GM21619 (cell line): ENCODE data around the gene AREL1.
"Not testable (repeated sequence)": the region's sequence is repeated elsewhere in the genome, so short reads cannot be mapped to it uniquely, and the experiment has no call there.

ENCODE experiments used
- ATAC-seq: cut with Tn5 transposase; IDR thresholded peaks from one replicate; pipeline ENCODE4 v1.9.1; 2021; ENCODE audit not compliant: unreplicated experiment

The AREL1 gene

GRCh38 chr14:74712499-74713394, at the start of gene AREL1, which contains the start of gene FCF1:
Gene AREL1, minus strand, starts transcription at chr14:74713080. Its CDS starts 27,465 bp downstream, at chr14:74685615.
Gene FCF1, plus strand, starts transcription at chr14:74713144. Its CDS starts 54 bp downstream, at chr14:74713198.
- peak; percentile 93 for ATAC-seq

- not testable (repeated sequence) for ATAC-seq
Observed at GRCh38 chr14:74758505-74758904, 45.6 kb upstream of the AREL1 start.

- ATAC-seq, result no peak
Observed at GRCh38 chr14:74756326-74756725, 43.4 kb upstream of the AREL1 start.

- no peak for ATAC-seq
Observed at GRCh38 chr14:74754899-74755298, 42.0 kb upstream of the AREL1 start.

- no peak for ATAC-seq
Observed at GRCh38 chr14:74754157-74754556, 41.3 kb upstream of the AREL1 start.

- ATAC-seq, result no peak
Observed at GRCh38 chr14:74747237-74747636, 34.4 kb upstream of the AREL1 start.

GRCh38 chr14:74739293-74740030, 26.6 kb upstream of the AREL1 start:
- no peak for ATAC-seq

- no peak for ATAC-seq
Observed at GRCh38 chr14:74737753-74738325, 25.0 kb upstream of the AREL1 start.

GRCh38 chr14:74735125-74735524, 22.2 kb upstream of the AREL1 start:
- ATAC-seq, result no peak

GRCh38 chr14:74733221-74733620, 20.3 kb upstream of the AREL1 start:
- no peak for ATAC-seq

GRCh38 chr14:74732387-74732786, 19.5 kb upstream of the AREL1 start:
- no peak for ATAC-seq

- no peak for ATAC-seq
Observed at GRCh38 chr14:74723134-74723533, 10.3 kb upstream of the AREL1 start.

GRCh38 chr14:74720526-74720925, 7.6 kb upstream of the AREL1 start:
- ATAC-seq, result no peak

GRCh38 chr14:74713395-74713735, 485 bp upstream of the AREL1 start:
- no peak for ATAC-seq

- no peak for ATAC-seq
Observed at GRCh38 chr14:74711651-74712050, 1.2 kb downstream of the AREL1 start.

GRCh38 chr14:74710480-74710879, 2.4 kb downstream of the AREL1 start:
- no peak for ATAC-seq

GRCh38 chr14:74705613-74706500, 7.0 kb downstream of the AREL1 start:
- ATAC-seq, result no peak

- ATAC-seq, result no peak
Observed at GRCh38 chr14:74704656-74705055, 8.2 kb downstream of the AREL1 start.

- no peak for ATAC-seq
Observed at GRCh38 chr14:74703043-74703442, 9.8 kb downstream of the AREL1 start.

GRCh38 chr14:74702293-74702692, 10.6 kb downstream of the AREL1 start:
- no peak for ATAC-seq

GRCh38 chr14:74698465-74698864, 14.4 kb downstream of the AREL1 start:
- ATAC-seq, result no peak
